CD4-positive, alpha-beta T cell treated with Interleukin-1 beta for 1 hour (primary cell): ENCODE data around the gene POLR1E.

ENCODE experiments used
- DNase-seq, 2 donors: peaks; one replicate each; pipeline ENCODE4 v3.0.0-alpha.2; 2020 to 2022

Gene POLR1E

DNA sequence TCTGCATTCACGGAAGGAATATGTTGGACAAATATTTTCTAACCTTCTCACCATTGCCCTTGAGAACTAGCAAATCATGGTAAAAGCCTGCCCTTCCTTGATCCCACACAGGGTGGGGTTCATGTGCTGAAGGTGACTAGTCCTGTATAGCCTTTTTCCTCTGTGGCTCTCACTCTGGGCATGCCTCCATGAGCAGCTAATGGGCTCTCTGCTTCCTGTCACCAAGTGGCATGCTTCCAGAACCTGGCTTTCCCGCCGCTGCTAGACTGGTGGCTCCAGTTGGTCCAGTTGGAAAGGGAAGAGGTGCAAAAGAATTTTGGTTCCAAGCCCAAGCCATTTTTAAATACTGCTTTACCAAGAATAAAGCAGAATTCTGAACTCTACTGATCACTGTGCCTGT lies 54.9 kb downstream of the POLR1E start:
- DNase-seq, result no peak

DNA sequence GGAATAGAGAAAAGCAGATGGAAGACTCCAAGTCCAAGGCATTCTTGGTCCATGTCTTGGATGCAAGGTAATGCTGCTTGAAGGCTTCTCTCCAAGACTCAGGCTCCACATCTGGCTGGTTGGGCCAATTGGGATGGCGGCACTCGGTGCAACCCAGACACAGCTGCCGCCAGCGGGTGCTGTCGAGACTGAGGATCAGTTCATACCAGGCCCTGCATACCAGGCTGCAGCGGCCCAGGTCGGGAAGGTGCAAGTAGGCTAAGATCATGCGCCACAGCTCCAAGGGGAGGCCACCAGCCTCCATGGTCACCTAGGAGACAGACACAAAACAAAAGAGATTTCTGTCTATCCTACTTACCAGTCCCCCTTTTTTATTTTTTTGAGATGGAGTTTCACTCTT lies 55.7 kb downstream of the POLR1E start:
- no peak for DNase-seq

GRCh38 chr9:37542488-37542887 lies 56.7 kb downstream of the POLR1E start:
- no peak for DNase-seq

DNA sequence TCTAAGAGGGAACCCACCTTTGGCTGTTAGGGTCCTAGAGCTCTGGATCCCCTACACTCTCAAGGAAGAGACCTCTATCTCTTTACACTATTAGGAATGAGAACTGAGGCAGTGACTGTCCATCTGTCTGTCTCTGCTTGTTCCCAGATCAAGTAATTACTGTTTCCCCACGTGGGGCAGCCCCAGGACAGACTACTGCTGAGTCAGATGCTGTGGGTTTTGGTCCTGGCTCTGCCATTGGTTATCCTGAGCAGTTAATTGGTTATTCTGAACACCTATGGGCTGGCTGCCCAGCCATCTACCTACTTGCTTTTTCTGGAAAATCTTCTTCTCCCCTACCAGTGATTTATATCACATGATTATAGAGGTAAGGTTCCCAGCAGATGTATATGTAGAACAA lies 57.1 kb downstream of the POLR1E start:
- DNase-seq, result no peak

- DNase-seq, result no peak
Measured at GRCh38 chr9:37543468-37543867, 57.7 kb downstream of the POLR1E start.

GRCh38 chr9:37547328-37547878 lies 61.7 kb downstream of the POLR1E start:
- no peak for DNase-seq

GRCh38 chr9:37549527-37549926 lies 63.8 kb downstream of the POLR1E start:
- DNase-seq, result no peak

GRCh38 chr9:37550781-37551180 lies 65.0 kb downstream of the POLR1E start:
- no peak for DNase-seq

DNA sequence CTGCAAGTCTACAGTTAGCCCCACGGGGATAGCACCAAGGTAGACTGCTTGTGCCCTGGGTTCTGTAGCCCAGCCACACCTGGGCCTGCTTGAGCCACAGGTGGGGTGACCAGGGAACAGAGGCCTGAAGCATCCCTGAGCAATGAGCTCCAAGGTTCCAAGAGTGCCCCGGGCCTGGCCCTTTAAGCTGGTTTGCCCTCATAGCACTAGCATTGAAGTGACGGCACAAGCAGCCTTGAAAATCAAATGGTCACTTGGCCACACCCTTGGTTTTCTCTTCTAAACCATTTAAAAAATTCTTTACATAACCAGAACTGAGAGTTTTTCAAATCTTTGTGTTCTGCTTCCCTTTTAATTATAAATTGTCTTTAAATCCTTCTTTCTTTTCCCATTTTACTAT lies 65.7 kb downstream of the POLR1E start:
- DNase-seq, result no peak

GRCh38 chr9:37551888-37552287 lies 66.1 kb downstream of the POLR1E start:
- DNase-seq, result no peak
